ENCODE measurements around the gene ID1. TPM values are rescaled to one million over a fixed set of nuclear protein-coding genes. Genes with fewer than 3 reads are reported as not detected.

The ID1 gene
- total RNA-seq, 3 donors from 2014 or later: 172 to 414 (median 201) TPM

DNA sequence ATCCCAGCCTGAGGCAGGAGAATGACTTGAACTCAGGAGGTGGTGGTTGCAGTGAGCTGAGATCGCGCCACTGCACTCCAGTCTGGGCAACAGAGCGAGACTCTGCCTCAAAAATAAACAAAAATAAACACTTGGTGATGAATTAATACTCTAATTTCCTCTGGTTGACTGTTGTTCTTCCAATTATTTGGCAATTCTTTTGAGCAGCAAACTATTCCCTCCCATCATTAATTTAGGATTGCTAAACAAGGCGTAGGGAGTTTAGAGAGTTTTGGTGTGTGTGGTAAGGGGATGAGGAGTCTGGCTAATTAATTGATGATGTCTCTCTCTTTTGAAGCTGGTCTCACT is 2.7 kb upstream of the ID1 start:
- intact Hi-C loops (cut with DNase I, micrococcal nuclease): no loop called here
- no peak overlapping the region for H3K4me3 ChIP-seq
- DNase-seq (no peak), ATAC-seq (no peak)
- no peaks in the 10 kb centered on the region for H3K9me3 ChIP-seq
- H3K4me1 ChIP-seq (ENCODE audit: low read depth): peaks cover 20% of the 10 kb centered on the region
- TF ChIP-seq, protein P1, sequence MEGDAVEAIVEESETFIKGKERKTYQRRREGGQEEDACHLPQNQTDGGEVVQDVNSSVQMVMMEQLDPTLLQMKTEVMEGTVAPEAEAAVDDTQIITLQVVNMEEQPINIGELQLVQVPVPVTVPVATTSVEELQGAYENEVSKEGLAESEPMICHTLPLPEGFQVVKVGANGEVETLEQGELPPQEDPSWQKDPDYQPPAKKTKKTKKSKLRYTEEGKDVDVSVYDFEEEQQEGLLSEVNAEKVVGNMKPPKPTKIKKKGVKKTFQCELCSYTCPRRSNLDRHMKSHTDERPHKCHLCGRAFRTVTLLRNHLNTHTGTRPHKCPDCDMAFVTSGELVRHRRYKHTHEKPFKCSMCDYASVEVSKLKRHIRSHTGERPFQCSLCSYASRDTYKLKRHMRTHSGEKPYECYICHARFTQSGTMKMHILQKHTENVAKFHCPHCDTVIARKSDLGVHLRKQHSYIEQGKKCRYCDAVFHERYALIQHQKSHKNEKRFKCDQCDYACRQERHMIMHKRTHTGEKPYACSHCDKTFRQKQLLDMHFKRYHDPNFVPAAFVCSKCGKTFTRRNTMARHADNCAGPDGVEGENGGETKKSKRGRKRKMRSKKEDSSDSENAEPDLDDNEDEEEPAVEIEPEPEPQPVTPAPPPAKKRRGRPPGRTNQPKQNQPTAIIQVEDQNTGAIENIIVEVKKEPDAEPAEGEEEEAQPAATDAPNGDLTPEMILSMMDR (IDR thresholded peaks at IDR 0.05): no peak
- H3K36me3 ChIP-seq (ENCODE audit: low read depth): peaks cover 2% of the 10 kb centered on the region

DNA sequence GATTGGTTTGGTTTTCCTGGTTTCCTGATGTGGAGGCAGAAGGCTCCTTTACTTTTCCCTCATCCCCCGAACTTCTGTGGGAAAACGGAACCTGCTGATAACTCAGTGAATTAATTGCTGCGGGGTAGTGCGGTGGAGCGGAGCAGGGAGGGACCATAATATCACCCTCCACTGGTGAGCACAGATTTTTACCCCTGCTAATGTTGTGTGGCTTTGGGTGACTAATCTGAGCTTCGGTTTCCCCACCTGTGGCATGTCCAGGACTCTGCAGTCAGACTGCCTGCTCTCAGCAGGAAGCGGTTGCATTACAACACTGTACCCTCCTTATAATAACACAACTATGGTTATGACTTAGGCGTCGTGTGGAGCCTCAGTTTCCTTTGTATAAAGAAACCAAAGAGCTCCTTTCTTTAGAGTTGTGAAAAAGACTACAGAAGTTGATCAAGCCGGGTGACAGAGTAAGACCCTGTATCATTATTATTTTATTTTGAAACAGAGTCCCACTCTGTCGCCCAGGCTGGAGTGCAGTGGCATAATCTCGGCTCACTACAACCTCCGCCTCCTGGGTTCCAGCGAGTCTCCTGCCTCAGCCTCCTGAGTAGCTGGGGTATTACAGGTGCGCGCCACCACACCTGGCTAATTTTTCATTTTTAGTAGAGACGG is 2.2 kb upstream of the ID1 start:
- DNase-seq (peak in 1 of 3 donors; percentile 37), ATAC-seq (no peak)
- TF ChIP-seq, protein P1 (IDR thresholded peaks at IDR 0.05): no peak
- Histone ChIP-seq H3K9me3 (no peaks in the 10 kb centered on the region), H3K36me3 (ENCODE audit: low read depth) (peaks cover 2% of the 10 kb centered on the region), H3K4me1 (ENCODE audit: low read depth) (peaks cover 21% of the 10 kb centered on the region), H3K4me3 (no peak overlapping the region)
- intact Hi-C loops (cut with DNase I, micrococcal nuclease): no loop called here

DNA sequence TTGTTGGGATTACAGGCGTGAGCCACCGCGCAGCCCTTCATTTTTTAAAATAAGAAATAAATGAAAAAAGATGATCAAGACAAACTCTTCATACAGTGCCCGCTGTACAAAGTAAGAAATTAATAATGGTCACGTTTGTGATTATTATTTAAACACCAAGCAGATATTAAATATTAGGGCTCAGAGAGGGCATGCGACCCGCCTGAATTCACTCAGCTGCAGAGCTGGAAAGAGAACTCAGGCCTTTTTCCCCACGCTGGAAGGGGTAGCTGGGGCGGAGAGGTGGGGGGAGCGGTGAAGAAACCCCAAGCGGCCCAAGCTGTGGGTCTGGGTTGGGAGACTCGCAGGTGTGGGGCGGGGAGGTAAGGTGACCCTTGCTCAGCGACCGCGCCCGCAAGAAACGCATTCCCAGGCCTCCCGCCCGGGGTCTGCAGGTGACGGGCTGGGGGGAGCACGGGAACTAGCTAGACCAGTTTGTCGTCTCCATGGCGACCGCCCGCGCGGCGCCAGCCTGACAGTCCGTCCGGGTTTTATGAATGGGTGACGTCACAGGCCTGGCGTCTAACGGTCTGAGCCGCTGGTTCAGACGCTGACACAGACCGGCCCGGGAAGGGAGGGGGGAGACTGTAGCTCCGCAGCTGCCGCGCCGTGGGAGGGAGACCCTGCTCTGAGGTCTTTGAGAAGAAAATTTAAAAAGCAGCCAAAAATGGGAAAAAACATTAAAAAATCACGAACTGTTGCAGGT is 1.1 kb upstream of the ID1 start:
- H3K36me3 ChIP-seq (ENCODE audit: low read depth): peaks cover 2% of the 10 kb centered on the region
- H3K9me3 ChIP-seq: no peaks in the 10 kb centered on the region
- intact Hi-C loops (cut with DNase I, micrococcal nuclease): no loop called here
- DNase-seq (peak; percentile 95 to 99 (median 97)), ATAC-seq (peak; percentile 62)
- H3K4me1 ChIP-seq (ENCODE audit: low read depth): peaks cover 27% of the 10 kb centered on the region
- TF ChIP-seq, protein P1 (IDR thresholded peaks at IDR 0.05): no peak
- H3K4me3 ChIP-seq: no peak overlapping the region

DNA sequence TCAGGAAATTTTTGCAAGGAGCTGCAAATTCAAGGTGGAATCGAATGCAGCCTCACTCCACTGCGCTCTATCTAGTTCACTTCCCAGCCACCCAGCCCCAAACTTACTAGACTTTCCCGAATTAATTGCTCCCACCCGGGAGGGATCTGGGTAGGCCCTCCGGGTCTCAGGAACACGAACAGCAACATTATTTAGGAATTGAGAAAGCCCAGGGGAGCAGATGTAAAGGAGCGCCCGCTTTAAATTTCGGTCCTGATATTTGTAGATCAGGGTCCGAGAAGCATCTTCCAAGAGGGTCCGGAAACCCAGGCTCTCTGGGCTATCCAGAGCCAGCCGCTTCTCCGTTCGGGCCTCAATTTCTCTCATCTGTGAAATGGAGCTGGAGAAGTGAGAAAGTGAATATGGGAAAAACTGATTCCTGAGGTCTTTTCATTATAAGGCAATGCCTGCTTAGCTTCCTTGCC is 490 bp upstream of the ID1 start:
- intact Hi-C loops (cut with DNase I, micrococcal nuclease): no loop called here
- peak in 1 of 3 donors; percentile 35 for DNase-seq
- ATAC-seq: no peak
- H3K4me3 ChIP-seq: peak overlapping the region; percentile 60
- H3K4me1 ChIP-seq (ENCODE audit: low read depth): peaks cover 33% of the 10 kb centered on the region
- TF ChIP-seq, protein P1 (IDR thresholded peaks at IDR 0.05): no peak
- H3K36me3 ChIP-seq (ENCODE audit: low read depth): peaks cover 2% of the 10 kb centered on the region
- no peaks in the 10 kb centered on the region for H3K9me3 ChIP-seq

DNA sequence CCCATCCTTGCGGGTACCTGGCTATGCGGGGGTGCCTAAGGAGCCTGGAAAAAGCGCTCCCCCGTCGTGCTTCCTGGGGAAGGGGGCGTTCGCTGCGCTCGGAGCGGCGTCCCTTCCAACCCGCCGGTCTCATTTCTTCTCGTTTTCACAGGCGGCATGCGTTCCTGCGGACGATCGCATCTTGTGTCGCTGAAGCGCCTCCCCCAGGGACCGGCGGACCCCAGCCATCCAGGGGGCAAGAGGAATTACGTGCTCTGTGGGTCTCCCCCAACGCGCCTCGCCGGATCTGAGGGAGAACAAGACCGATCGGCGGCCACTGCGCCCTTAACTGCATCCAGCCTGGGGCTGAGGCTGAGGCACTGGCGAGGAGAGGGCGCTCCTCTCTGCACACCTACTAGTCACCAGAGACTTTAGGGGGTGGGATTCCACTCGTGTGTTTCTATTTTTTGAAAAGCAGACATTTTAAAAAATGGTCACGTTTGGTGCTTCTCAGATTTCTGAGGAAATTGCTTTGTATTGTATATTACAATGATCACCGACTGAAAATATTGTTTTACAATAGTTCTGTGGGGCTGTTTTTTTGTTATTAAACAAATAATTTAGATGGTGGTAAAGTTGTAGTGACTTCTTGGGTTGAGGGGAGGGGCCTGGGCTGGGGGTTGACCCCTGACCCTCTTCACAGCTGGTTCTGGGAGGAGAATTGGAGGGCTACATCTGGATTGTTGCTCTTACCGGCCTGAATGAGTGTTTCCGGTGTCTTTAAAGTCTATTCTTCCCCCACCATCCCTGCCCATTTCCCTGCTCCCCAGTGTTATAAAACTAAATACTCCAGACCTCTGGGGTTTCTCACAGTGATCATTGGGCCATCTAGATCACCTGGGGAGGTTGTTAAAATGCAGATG is 1.1 kb downstream of the ID1 start:
- TF ChIP-seq, protein P1 (IDR thresholded peaks at IDR 0.05): no peak
- H3K4me3 ChIP-seq: peak overlapping the region; percentile 60
- H3K36me3 ChIP-seq (ENCODE audit: low read depth): peaks cover 2% of the 10 kb centered on the region
- DNase-seq (peak; percentile 46 to 66 (median 66)), ATAC-seq (no peak)
- intact Hi-C loops (cut with DNase I, micrococcal nuclease): no loop called here
- H3K4me1 ChIP-seq (ENCODE audit: low read depth): peaks cover 48% of the 10 kb centered on the region
- H3K9me3 ChIP-seq: no peaks in the 10 kb centered on the region

All from mucosa of descending colon (tissue), 3 donors.